CD14-positive monocyte (primary cell): ENCODE measurements around the gene NKAIN2. TPM values are rescaled to one million over a fixed set of nuclear protein-coding genes. Genes with fewer than 3 reads are reported as not detected.

Experiments used
- DNase-seq, 3 donors: peaks; one replicate each; pipeline ENCODE4 v3.0.0-alpha.2; 2011 to 2022
- H2AFZ ChIP-seq: 2 replicates; pipeline ENCODE4 v1.6.0; 2012; ENCODE audit warnings: mild to moderate bottlenecking, low read depth, low read length, inconsistent platforms; ENCODE audit not compliant: insufficient read depth, poor library complexity, severe bottlenecking
- H3K27ac ChIP-seq, 2 donors: 1 replicate in 1 of 2; 2 replicates in 1 of 2; pipeline ENCODE4 v1.5.1; 2012 to 2013; ENCODE audit warnings: low read length in 2 of 2, control low read depth in 1 of 2, inconsistent platforms in 1 of 2, low read depth in 1 of 2, mild to moderate bottlenecking in 1 of 2
- H3K27me3 ChIP-seq, 2 donors: one replicate each; pipeline versions ENCODE4 v1.6.0 to v1.6.1; 2011 to 2013; ENCODE audit warnings: low read length in 2 of 2; ENCODE audit not compliant: control insufficient read depth in 2 of 2, insufficient read depth in 2 of 2
- H3K36me3 ChIP-seq, 2 donors: replicated peaks in 1 of 2; 1 replicate in 1 of 2; 2 replicates in 1 of 2; pipeline versions ENCODE4 v1.5.1 to v1.6.1; 2012 to 2013; ENCODE audit warnings: low read length in 2 of 2, control low read depth in 1 of 2, inconsistent platforms in 1 of 2, mild to moderate bottlenecking in 1 of 2; ENCODE audit not compliant: insufficient read depth in 2 of 2, control insufficient read depth in 1 of 2
- H3K4me1 ChIP-seq, 2 donors: 1 replicate in 1 of 2; 2 replicates in 1 of 2; pipeline versions ENCODE4 v1.5.1 to v1.6.1; 2012 to 2013; ENCODE audit warnings: low read length in 2 of 2, control low read depth in 1 of 2, inconsistent platforms in 1 of 2, mild to moderate bottlenecking in 1 of 2, moderate library complexity in 1 of 2; ENCODE audit not compliant: insufficient read depth in 2 of 2, control insufficient read depth in 1 of 2
- H3K4me2 ChIP-seq: replicated peaks from 2 replicates; pipeline ENCODE3; 2012; ENCODE audit warnings: low read length, moderate library complexity, mild to moderate bottlenecking; ENCODE audit not compliant: poor library complexity, severe bottlenecking; ENCODE audit errors: extremely low read depth
- H3K4me3 ChIP-seq, 3 experiments: fragments of 200-600 bp in 1 of 3; sonication (generic) in 1 of 3; replicated peaks in 1 of 3; 1 replicate in 2 of 3; 2 replicates in 1 of 3; pipeline ENCODE4 v1.5.1; 2011 to 2013; ENCODE audit warnings: low read length in 3 of 3, mild to moderate bottlenecking in 3 of 3, control low read depth in 2 of 3, low read depth in 2 of 3, inconsistent platforms in 1 of 3, moderate library complexity in 1 of 3
- H3K79me2 ChIP-seq: 2 replicates; pipeline ENCODE4 v1.6.0; 2012; ENCODE audit warnings: mild to moderate bottlenecking, control low read depth, inconsistent platforms, low read length, moderate library complexity; ENCODE audit not compliant: insufficient read depth
- H3K9ac ChIP-seq: 2 replicates; pipeline ENCODE4 v1.6.0; 2017; ENCODE audit warnings: low read length, mild to moderate bottlenecking; ENCODE audit not compliant: insufficient read depth, poor library complexity, severe bottlenecking
- H3K9me3 ChIP-seq, 2 donors: replicated peaks in 1 of 2; 1 replicate in 1 of 2; 2 replicates in 1 of 2; pipeline versions ENCODE4 v1.5.1 to v1.6.1; 2012 to 2013; ENCODE audit warnings: low read length in 2 of 2, control low read depth in 1 of 2; ENCODE audit not compliant: control insufficient read depth in 1 of 2, insufficient read depth in 1 of 2
- H4K20me1 ChIP-seq: 2 replicates; pipeline ENCODE4 v1.6.0; 2012; ENCODE audit warnings: mild to moderate bottlenecking, low read length, control low read depth, moderate library complexity; ENCODE audit not compliant: insufficient read depth
- H3K27ac Mint-ChIP-seq, 7 donors: one replicate each; pipeline ENCODE4 v1.8.0; 2020; ENCODE audit warnings: mild to moderate bottlenecking in 7 of 7, mixed read lengths in 7 of 7, moderate library complexity in 6 of 7, inconsistent platforms in 2 of 7
- H3K27me3 Mint-ChIP-seq, 3 donors: one replicate each; pipeline ENCODE4 v1.8.0; 2021 to 2022; ENCODE audit warnings: low read depth in 3 of 3, mild to moderate bottlenecking in 3 of 3, mixed read lengths in 3 of 3, moderate library complexity in 3 of 3, inconsistent platforms in 1 of 3
- H3K36me3 Mint-ChIP-seq, 2 donors: one replicate each; pipeline ENCODE4 v1.8.0; 2020; ENCODE audit warnings: mixed read lengths in 2 of 2, inconsistent platforms in 1 of 2, mild to moderate bottlenecking in 1 of 2
- H3K4me1 Mint-ChIP-seq: one replicate; pipeline ENCODE4 v1.8.0; 2020; ENCODE audit warnings: mild to moderate bottlenecking, mixed read lengths
- H3K4me3 Mint-ChIP-seq, 2 donors: one replicate each; pipeline ENCODE4 v1.8.0; 2020; ENCODE audit warnings: mild to moderate bottlenecking in 2 of 2, mixed read lengths in 2 of 2, moderate library complexity in 1 of 2
- H3K9me3 Mint-ChIP-seq, 7 donors: one replicate each; pipeline ENCODE4 v1.8.0; 2020 to 2022; ENCODE audit warnings: mixed read lengths in 7 of 7, mild to moderate bottlenecking in 6 of 7, moderate library complexity in 6 of 7, inconsistent platforms in 2 of 7
- WGBS: methylation state at CpG from one replicate; pipeline ENCODE4 v1.1.5; 2013; ENCODE audit warnings: missing lambda C conversion rate; ENCODE audit not compliant: insufficient coverage; 5-methylcytosine and 5-hydroxymethylcytosine counted together
- intact Hi-C, 2 donors: fragments of 100-400 bp; cut with micrococcal nuclease; formaldehyde crosslinking; loops; one replicate each; pipeline versions ENCODE4 v1.15.0 to v1.15.1; 2023
- polyA plus RNA-seq, 3 donors: library from polyadenylated mRNA; depleted of rRNA in 1 of 3; unstranded in 2 of 3; stranded (reverse) in 1 of 3; fragments of 300-500 nt in 2 of 3; fragments of >200 nt in 1 of 3; fragmentation: Illumina TruSeq in 2 of 3; gene quantifications; 1 replicate in 2 of 3; 2 replicates in 1 of 3; pipeline ENCODE4 v1.2.3, GENCODE V29; 2012 to 2021
- TF ChIP-seq, protein P1 (sequence below): fragments of 200-600 bp; IDR thresholded peaks from one replicate; pipeline ENCODE4 v1.8.0; 2022; ENCODE audit warnings: antibody characterized with exemption, mild to moderate bottlenecking

NKAIN2 gene
- polyA plus RNA-seq, 3 donors = not detected

DNA sequence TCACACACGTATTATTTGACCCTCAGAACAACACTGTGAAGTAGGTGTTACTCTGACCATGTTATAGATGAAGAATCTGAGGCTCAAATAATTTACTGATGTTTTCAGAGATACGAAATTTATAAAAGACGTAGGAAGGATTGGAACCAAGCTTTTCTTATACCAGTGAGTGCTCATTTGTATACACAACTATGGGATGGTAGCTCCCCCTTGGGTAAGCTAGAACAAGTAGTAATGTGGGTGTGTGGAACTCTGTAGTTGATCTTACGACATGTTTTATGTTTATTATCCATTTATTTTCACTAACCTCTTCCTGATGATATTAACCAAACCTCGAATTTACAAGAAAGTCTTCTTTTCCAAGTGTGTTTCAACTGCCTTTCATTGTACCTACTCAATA lies 248.5 kb downstream of the NKAIN2 start:
- WGBS = 100% methylated on average over 1 of the region's 5 CpGs
- no peaks in the 10 kb centered on the region for H3K79me2 ChIP-seq
- H3K27me3 ChIP-seq = no peaks in the 10 kb centered on the region
- Mint-ChIP-seq H3K27ac (no peak overlapping the region), H3K36me3 (no peaks in the 10 kb centered on the region), H3K9me3 (peaks cover 0 to 5% (median 0%) of the 10 kb centered on the region in 7 donors), H3K27me3 (peaks cover 1 to 2% (median 1%) of the 10 kb centered on the region in 3 donors), H3K4me1 (no peaks in the 10 kb centered on the region), H3K4me3 (no peak overlapping the region)
- no peak overlapping the region for H3K4me2 ChIP-seq
- no peaks in the 10 kb centered on the region for H3K36me3 ChIP-seq
- H3K27ac ChIP-seq = no peak overlapping the region
- H3K9me3 ChIP-seq = no peaks in the 10 kb centered on the region
- no peak overlapping the region for H2AFZ ChIP-seq
- TF ChIP-seq, protein P1, sequence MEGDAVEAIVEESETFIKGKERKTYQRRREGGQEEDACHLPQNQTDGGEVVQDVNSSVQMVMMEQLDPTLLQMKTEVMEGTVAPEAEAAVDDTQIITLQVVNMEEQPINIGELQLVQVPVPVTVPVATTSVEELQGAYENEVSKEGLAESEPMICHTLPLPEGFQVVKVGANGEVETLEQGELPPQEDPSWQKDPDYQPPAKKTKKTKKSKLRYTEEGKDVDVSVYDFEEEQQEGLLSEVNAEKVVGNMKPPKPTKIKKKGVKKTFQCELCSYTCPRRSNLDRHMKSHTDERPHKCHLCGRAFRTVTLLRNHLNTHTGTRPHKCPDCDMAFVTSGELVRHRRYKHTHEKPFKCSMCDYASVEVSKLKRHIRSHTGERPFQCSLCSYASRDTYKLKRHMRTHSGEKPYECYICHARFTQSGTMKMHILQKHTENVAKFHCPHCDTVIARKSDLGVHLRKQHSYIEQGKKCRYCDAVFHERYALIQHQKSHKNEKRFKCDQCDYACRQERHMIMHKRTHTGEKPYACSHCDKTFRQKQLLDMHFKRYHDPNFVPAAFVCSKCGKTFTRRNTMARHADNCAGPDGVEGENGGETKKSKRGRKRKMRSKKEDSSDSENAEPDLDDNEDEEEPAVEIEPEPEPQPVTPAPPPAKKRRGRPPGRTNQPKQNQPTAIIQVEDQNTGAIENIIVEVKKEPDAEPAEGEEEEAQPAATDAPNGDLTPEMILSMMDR = no peak
- no peaks in the 10 kb centered on the region for H3K4me1 ChIP-seq
- H4K20me1 ChIP-seq = no peaks in the 10 kb centered on the region
- intact Hi-C loops = no loop called here
- no peak overlapping the region for H3K9ac ChIP-seq
- no peak for DNase-seq
- no peak overlapping the region for H3K4me3 ChIP-seq

DNA sequence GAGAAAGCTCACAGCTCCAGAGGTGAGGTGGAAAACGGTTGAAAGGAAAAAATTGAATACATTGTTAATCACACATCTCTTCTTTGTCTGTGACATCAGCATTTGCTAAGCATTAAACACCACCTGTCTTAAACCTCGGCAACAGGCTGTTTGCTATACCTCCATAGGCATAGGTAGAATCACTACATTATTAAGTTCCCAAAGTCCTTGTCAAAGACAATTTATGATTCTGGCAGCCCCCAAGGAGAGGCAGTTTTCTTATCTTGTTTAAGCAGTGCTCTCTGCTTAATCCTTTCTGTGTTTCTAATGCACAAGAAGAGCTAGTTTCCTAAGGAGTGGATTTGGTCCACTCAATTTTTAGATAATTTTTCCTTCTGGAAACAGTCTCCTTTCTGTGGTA lies 249.7 kb downstream of the NKAIN2 start:
- H3K4me2 ChIP-seq = no peak overlapping the region
- H3K79me2 ChIP-seq = no peaks in the 10 kb centered on the region
- TF ChIP-seq, protein P1 = no peak
- DNase-seq = no peak
- no peaks in the 10 kb centered on the region for H3K4me1 Mint-ChIP-seq
- H3K27me3 ChIP-seq = no peaks in the 10 kb centered on the region
- H3K27ac Mint-ChIP-seq = no peak overlapping the region
- H3K27me3 Mint-ChIP-seq = peaks cover 1 to 2% (median 1%) of the 10 kb centered on the region in 3 donors
- no peak overlapping the region for H3K4me3 Mint-ChIP-seq
- WGBS = no CpG with 5 or more reads among the region's 2 CpGs
- H3K9me3 ChIP-seq = no peaks in the 10 kb centered on the region
- H3K36me3 Mint-ChIP-seq = no peaks in the 10 kb centered on the region
- H3K27ac ChIP-seq = no peak overlapping the region
- peaks cover 0 to 5% (median 0%) of the 10 kb centered on the region in 7 donors for H3K9me3 Mint-ChIP-seq
- no peaks in the 10 kb centered on the region for H4K20me1 ChIP-seq
- no peaks in the 10 kb centered on the region for H3K36me3 ChIP-seq
- H3K9ac ChIP-seq = no peak overlapping the region
- no peaks in the 10 kb centered on the region for H3K4me1 ChIP-seq
- intact Hi-C loops = no loop called here
- H3K4me3 ChIP-seq = no peak overlapping the region
- H2AFZ ChIP-seq = no peak overlapping the region
